A549 (cell line): Measurements from ENCODE around the gene DGLUCY.

Experiments
- BHLHE40 ChIP-seq: IDR thresholded peaks from 2 replicates; pipeline ENCODE4 v1.6.1; 2012; ENCODE audit warnings: low read depth, low read length, inconsistent platforms
- CHD2 ChIP-seq: fragments of 150-350 bp; IDR thresholded peaks from 2 replicates; pipeline ENCODE4 v1.6.1; 2014; ENCODE audit warnings: low read length; ENCODE audit not compliant: partially characterized antibody
- EP300 ChIP-seq, 2 experiments: fragments of >200 bp; sonication (Bioruptor Twin); formaldehyde crosslinking; IDR thresholded peaks; 2 replicates in 1 of 2; 3 replicates in 1 of 2; pipeline ENCODE4 v1.6.1; 2016 to 2017
- NR3C1 ChIP-seq: fragments of >200 bp; sonication (Bioruptor Twin); formaldehyde crosslinking; IDR thresholded peaks from 3 replicates; pipeline ENCODE4 v1.6.1; 2017
- RAD21 ChIP-seq, 2 experiments: fragments of >200 bp in 1 of 2; sonication (Bioruptor Twin) in 1 of 2; formaldehyde crosslinking in 1 of 2; IDR thresholded peaks in 1 of 2; conservative IDR thresholded peaks in 1 of 2; 2 replicates in 1 of 2; 3 replicates in 1 of 2; pipeline ENCODE4 v1.6.1; 2012 to 2018; ENCODE audit warnings: inconsistent platforms in 1 of 2
- RCOR1 ChIP-seq: fragments of 150-350 bp; IDR thresholded peaks from 2 replicates; pipeline ENCODE4 v1.6.1; 2014; ENCODE audit warnings: antibody characterized with exemption, low read length, low read depth
- TF ChIP-seq, protein P1 (sequence below): fragments of >200 bp; sonication (Bioruptor Twin); formaldehyde crosslinking; IDR thresholded peaks from 3 replicates; pipeline ENCODE4 v1.5.1; 2016

DNA sequence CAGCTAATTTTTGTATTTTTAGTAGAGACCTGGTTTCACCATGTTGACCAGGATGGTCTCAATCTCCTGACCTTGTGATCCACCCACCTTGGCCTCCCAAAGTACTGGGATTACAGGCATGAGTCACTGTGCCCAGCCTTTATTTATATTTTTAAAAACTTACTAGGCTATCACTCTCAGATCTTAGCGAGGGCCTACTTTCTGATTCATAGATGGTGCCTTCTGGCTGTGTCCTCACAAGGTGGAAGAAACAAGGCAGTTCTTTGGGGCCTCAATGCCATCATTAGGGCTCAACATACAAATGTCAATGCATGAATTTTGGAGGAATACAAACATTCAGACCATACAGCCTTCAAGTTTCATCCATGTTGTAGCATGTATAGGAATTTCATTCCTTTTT is 2.4 kb upstream of the DGLUCY start:
- TF ChIP-seq RCOR1 (no peak), CHD2 (no peak), NR3C1 (no peak), EP300 (IDR thresholded peaks at IDR 0.05) (no peak), BHLHE40 (no peak), RAD21 (conservative IDR thresholded peaks at IDR 0.05 in 1 of 2, IDR thresholded peaks at IDR 0.05 in 1 of 2) (no peak)
- TF ChIP-seq, protein P1, sequence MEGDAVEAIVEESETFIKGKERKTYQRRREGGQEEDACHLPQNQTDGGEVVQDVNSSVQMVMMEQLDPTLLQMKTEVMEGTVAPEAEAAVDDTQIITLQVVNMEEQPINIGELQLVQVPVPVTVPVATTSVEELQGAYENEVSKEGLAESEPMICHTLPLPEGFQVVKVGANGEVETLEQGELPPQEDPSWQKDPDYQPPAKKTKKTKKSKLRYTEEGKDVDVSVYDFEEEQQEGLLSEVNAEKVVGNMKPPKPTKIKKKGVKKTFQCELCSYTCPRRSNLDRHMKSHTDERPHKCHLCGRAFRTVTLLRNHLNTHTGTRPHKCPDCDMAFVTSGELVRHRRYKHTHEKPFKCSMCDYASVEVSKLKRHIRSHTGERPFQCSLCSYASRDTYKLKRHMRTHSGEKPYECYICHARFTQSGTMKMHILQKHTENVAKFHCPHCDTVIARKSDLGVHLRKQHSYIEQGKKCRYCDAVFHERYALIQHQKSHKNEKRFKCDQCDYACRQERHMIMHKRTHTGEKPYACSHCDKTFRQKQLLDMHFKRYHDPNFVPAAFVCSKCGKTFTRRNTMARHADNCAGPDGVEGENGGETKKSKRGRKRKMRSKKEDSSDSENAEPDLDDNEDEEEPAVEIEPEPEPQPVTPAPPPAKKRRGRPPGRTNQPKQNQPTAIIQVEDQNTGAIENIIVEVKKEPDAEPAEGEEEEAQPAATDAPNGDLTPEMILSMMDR = no peak
